GM12891 (cell line): Measurements from ENCODE around the gene DNAJB9.
"Not testable (repeated sequence)": the region's sequence is repeated elsewhere in the genome, so short reads cannot be mapped to it uniquely, and the experiment has no call there.

Experiments used
- POLR2A ChIP-seq: IDR thresholded peaks from 2 replicates; pipeline ENCODE4 v1.6.1; 2011; ENCODE audit warnings: low read depth, low read length, control low read depth
- POLR2AphosphoS5 ChIP-seq: IDR thresholded peaks from 2 replicates; pipeline ENCODE4 v1.6.1; 2011; ENCODE audit warnings: low read depth, low read length, control low read depth
- SPI1 ChIP-seq: IDR thresholded peaks from 2 replicates; pipeline ENCODE4 v1.6.1; 2011; ENCODE audit warnings: low read depth, low read length, control low read depth
- TAF1 ChIP-seq: IDR thresholded peaks from 2 replicates; pipeline ENCODE4 v1.6.1; 2011; ENCODE audit warnings: low read depth, low read length, control low read depth

DNA sequence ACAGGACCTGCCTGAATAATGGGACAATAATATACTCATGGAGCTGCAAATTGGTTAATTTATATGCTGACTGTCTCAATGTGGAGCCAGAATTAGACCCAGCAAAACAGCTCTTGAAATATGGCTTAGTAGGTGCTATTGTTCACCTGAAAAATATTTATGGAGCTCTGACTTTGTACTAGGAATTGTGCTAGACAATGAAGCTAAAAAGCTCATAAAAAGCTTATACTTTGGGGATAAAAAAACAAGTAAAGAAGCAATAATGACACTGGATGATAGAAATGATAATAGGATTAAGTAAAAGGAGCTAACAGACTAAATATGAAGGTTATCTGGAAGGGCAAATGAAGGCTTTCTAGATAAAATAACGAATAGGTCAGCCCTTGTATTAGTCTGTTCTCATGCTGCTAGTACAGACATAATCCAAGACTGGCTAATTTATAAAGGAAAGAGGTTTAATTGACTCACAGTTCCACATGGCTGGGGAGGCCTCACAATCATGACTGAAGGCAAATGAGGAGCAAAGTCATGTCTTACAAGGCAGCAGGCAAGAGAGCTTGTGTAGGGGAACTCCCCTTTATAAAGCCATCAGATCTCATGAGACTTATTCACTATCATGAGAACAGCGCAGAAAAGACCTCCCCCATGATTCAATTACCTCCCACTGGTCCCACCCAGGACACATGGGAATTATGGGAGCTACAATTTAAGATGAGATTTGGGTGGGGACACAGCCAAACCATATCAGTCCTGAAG, 21.4 kb upstream of the DNAJB9 start:
- TF ChIP-seq POLR2A, TAF1, POLR2AphosphoS5, SPI1: not testable (repeated sequence)
